ENCODE results near the gene KRTAP10-7. TPM values are rescaled to one million over a fixed set of nuclear protein-coding genes. Genes with fewer than 3 reads are reported as not detected.
"Not testable (repeated sequence)": the region's sequence is repeated elsewhere in the genome, so short reads cannot be mapped to it uniquely, and the experiment has no call there.

The KRTAP10-7 gene
- total RNA-seq, 2 experiments from 2014 or later = not detected

DNA sequence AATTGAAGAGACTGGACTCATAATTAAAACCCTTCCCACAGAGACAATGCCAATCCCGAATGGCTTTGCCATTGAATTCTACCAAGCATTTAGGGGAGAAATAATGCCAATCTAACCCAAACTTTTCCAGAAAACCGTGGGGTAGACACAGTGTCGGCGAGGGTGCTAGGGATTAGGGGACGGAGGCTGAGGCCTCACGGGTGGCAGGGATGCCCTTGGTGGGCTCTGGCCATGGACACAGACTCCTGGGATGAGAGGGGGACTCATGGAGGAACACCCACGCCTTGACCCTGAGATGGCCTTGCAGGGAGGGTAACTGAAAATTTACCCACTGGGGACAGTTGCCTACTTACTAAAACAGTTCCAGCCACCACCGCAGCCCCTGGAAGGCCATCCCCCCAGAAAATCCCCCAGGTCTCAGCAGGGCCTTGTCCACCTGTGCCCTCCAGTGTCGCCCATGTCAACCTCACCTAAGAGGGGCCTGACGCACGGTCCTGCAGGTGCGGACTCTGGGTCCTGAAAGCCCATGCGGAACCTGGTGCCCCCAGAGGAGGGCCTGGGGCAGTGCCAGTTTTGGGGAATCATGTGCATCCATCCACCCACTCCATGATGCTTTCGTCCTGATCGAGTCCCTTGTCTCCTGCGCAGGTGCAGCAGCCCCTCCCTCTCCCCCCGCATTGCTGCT, 21.9 kb upstream of the KRTAP10-7 start:
- H3K9me3 Mint-ChIP-seq = peaks cover 25% of the 10 kb centered on the region
- ChIA-PET POLR2A (no interaction called here), CTCF (interaction anchor here (0.6 kb wide), 1 partner anchor 546 kb away, joined by 3 read pairs; no protein-coding TSS in a partner anchor)
- no peak for DNase-seq
- peaks cover 3% of the 10 kb centered on the region for H3K27me3 Mint-ChIP-seq
- no peak overlapping the region for H3K4me3 Mint-ChIP-seq
- ATAC-seq = no peak
- H3K4me1 Mint-ChIP-seq (ENCODE audit: low read depth) = no peaks in the 10 kb centered on the region
- peaks cover 9% of the 10 kb centered on the region for H3K36me3 Mint-ChIP-seq (ENCODE audit: low read depth)
- TF ChIP-seq, protein P1, sequence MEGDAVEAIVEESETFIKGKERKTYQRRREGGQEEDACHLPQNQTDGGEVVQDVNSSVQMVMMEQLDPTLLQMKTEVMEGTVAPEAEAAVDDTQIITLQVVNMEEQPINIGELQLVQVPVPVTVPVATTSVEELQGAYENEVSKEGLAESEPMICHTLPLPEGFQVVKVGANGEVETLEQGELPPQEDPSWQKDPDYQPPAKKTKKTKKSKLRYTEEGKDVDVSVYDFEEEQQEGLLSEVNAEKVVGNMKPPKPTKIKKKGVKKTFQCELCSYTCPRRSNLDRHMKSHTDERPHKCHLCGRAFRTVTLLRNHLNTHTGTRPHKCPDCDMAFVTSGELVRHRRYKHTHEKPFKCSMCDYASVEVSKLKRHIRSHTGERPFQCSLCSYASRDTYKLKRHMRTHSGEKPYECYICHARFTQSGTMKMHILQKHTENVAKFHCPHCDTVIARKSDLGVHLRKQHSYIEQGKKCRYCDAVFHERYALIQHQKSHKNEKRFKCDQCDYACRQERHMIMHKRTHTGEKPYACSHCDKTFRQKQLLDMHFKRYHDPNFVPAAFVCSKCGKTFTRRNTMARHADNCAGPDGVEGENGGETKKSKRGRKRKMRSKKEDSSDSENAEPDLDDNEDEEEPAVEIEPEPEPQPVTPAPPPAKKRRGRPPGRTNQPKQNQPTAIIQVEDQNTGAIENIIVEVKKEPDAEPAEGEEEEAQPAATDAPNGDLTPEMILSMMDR (IDR thresholded peaks at IDR 0.05) = no peak
- H3K27ac Mint-ChIP-seq = no peak overlapping the region
- intact Hi-C loops (cut with micrococcal nuclease) = no loop called here

DNA sequence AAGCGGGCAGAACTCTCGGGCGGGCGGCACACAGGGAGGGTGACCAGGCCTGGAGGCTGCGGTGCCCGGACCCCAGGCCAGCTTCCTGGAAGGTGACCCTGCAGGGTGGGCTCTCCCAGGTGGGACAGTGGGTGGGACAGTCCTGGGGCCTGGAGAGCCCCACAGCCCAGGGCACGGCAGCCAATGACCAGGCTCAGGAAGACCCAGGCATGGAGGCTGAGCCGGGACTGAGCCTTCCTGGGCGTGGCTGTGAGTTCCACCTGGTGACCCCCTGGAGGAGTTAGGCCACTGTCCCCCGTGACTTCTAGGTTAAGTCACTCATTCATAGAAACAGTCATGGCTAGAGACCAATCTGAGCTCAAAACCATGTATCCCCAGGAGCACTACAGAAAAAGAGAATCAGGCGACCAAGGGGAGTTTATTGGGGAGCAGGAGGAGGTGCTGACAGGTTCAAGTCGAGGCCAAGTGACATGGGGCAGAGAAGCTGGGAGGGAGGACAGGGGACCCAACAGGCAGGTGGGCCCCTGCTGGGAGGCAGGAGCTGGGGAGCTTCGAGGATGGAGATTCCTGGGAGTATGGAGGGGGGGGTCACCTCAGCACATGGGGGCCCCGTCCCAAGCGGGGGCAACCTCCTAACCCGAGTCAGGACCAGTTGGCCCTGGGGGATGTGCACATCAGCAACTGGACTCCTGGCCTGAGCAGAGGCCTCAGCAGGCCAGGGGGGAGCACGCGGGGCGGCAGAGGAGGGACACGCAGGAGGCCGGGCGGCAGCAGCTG, 21.2 kb upstream of the KRTAP10-7 start:
- Mint-ChIP-seq H3K4me1 (ENCODE audit: low read depth) (peaks cover 6% of the 10 kb centered on the region), H3K27me3 (peaks cover 3% of the 10 kb centered on the region), H3K9me3 (peaks cover 25% of the 10 kb centered on the region), H3K27ac (no peak overlapping the region), H3K36me3 (ENCODE audit: low read depth) (peaks cover 9% of the 10 kb centered on the region), H3K4me3 (no peak overlapping the region)
- TF ChIP-seq, protein P1 (IDR thresholded peaks at IDR 0.05) = no peak
- ATAC-seq (no peak), DNase-seq (no peak)
- CTCF ChIA-PET = no interaction called here
- POLR2A ChIA-PET = no interaction called here
- intact Hi-C loops (cut with micrococcal nuclease) = no loop called here

DNA sequence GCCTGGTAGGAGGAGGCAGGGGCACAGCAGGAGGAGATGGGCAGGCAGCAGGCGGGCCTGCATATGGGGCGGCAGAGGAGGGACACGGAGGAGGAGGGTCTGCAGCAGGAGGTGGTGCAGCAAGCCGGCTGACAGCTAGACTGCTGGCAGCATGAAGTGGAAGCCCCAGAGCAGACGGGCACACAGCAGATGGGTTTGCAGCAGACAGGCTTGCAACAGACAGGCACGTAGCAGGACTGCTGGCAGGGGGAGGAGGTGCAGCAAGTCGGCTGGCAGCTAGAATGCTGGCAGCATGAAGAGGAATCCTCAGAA, 20.6 kb upstream of the KRTAP10-7 start:
- H3K4me3 Mint-ChIP-seq = no peak overlapping the region
- intact Hi-C loops (cut with micrococcal nuclease) = no loop called here
- peaks cover 2% of the 10 kb centered on the region for H3K27me3 Mint-ChIP-seq
- peaks cover 6% of the 10 kb centered on the region for H3K4me1 Mint-ChIP-seq (ENCODE audit: low read depth)
- H3K36me3 Mint-ChIP-seq (ENCODE audit: low read depth) = peaks cover 9% of the 10 kb centered on the region
- H3K27ac Mint-ChIP-seq = no peak overlapping the region
- TF ChIP-seq, protein P1 (IDR thresholded peaks at IDR 0.05) = no peak
- ChIA-PET POLR2A (no interaction called here), CTCF (no interaction called here)
- DNase-seq (no peak), ATAC-seq (no peak)
- H3K9me3 Mint-ChIP-seq = peaks cover 25% of the 10 kb centered on the region

DNA sequence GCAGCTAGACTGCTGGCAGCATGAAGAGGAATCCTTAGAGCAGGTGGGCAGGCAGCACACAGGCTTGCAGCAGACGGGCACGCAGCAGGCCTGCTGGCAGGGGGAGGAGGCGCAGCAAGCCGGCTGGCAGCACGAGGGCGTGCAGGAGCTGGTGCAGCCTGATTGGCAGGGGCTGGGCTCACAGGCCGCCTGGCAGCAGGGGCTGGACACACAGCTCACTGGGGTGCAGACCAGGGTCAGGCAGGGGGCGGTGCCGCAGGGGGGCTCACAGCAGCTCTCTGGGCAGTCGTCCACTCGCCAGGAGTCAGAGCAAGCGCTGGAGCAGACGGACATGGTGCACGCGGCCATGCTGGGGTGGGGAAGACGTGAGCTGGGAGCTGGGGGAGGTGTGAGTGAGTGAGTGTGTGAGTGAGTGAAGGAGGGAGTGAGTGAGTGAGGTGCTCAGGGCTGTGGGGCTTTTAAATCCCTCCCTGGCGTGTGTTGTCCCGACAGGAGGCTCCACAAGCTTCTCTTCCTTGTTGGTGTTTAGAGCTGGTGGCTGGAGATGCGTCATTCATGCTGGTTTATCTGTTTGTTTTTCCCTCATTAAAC, 20.1 kb upstream of the KRTAP10-7 start, which contains the start of gene KRTAP10-5:
Gene KRTAP10-5 (minus strand): TSS at position 374 of the 591 bp plus-strand sequence. CDS start 26 bp downstream, at position 348.
- POLR2A ChIA-PET; H3K36me3 Mint-ChIP-seq (ENCODE audit: low read depth); intact Hi-C loops (cut with micrococcal nuclease); H3K4me1 Mint-ChIP-seq (ENCODE audit: low read depth); ATAC-seq; H3K4me3 Mint-ChIP-seq; H3K27ac Mint-ChIP-seq; DNase-seq; H3K27me3 Mint-ChIP-seq: not testable (repeated sequence)
- CTCF ChIA-PET = interaction anchor here (1.5 kb wide), 1 partner anchor 162 kb away, joined by 5 read pairs; no protein-coding TSS in a partner anchor
- peaks cover 25% of the 10 kb centered on the region for H3K9me3 Mint-ChIP-seq

DNA sequence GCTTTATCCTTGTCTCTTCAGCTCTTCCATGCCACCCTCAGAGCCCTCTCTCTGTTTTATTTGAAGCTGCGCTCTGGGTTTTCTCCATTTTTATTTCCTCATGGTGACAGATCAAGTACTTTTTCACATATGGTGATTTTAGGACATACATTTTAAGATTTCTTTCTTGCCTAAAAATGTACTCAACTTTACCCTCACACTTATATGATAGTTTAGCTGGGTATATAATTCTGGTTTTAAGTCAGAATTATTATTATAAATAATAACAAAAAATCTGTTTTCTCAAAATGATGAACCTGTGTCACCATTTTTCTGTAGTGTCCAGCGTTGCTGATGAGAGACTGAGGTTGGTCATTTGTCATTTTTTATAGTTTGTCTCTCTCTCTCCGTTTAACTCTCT, 19.2 kb upstream of the KRTAP10-7 start:
- CTCF ChIA-PET = interaction anchor here (1.5 kb wide), 1 partner anchor 161 kb away, joined by 5 read pairs; no protein-coding TSS in a partner anchor
- TF ChIP-seq, protein P1 (IDR thresholded peaks at IDR 0.05) = no peak
- Mint-ChIP-seq H3K4me1 (ENCODE audit: low read depth) (peaks cover 6% of the 10 kb centered on the region), H3K27me3 (no peaks in the 10 kb centered on the region), H3K36me3 (ENCODE audit: low read depth) (peaks cover 9% of the 10 kb centered on the region), H3K9me3 (peaks cover 25% of the 10 kb centered on the region), H3K27ac (no peak overlapping the region), H3K4me3 (no peak overlapping the region)
- intact Hi-C loops (cut with micrococcal nuclease) = no loop called here
- DNase-seq (no peak), ATAC-seq (no peak)
- POLR2A ChIA-PET = interaction anchor here (1.3 kb wide), 1 partner anchor 13 kb away, joined by 4 read pairs; no protein-coding TSS in a partner anchor

Measured in activated CD8-positive, alpha-beta T cell treated with anti-CD3 and anti-CD28 coated beads for 36 hours (primary cell).